Prostate gland (tissue), 2 donors: ENCODE measurements around the gene AMHR2. TPM values are rescaled to one million over a fixed set of nuclear protein-coding genes. Genes with fewer than 3 reads are reported as not detected.
"Not testable (repeated sequence)": the region's sequence is repeated elsewhere in the genome, so short reads cannot be mapped to it uniquely, and the experiment has no call there.

Source experiments
- DNase-seq: peaks from one replicate; pipeline ENCODE4 v3.0.0-alpha.2; 2019; ENCODE audit warnings: low spot score
- H3K27ac ChIP-seq, 2 donors: fragments of 200-600 bp; sonication (generic); 2 replicates each; pipeline ENCODE4 v1.5.1; 2017 to 2019
- H3K27me3 ChIP-seq: fragments of 200-600 bp; sonication (generic); replicated peaks from 2 replicates; pipeline ENCODE4 v1.5.1; 2019; ENCODE audit not compliant: insufficient read depth
- H3K36me3 ChIP-seq, 2 donors: fragments of 200-600 bp; sonication (generic); 1 replicate in 1 of 2; 2 replicates in 1 of 2; pipeline versions ENCODE4 v1.5.1 to v1.8.1; 2017 to 2019
- H3K4me1 ChIP-seq: fragments of 200-600 bp; sonication (generic); replicated peaks from 2 replicates; pipeline ENCODE4 v1.5.1; 2019
- H3K4me3 ChIP-seq, 2 donors: fragments of 200-600 bp; sonication (generic); 2 replicates each; pipeline ENCODE4 v1.5.1; 2017 to 2019
- H3K9me3 ChIP-seq: fragments of 200-600 bp; sonication (generic); 2 replicates; pipeline ENCODE4 v1.5.1; 2017
- POLR2A ChIP-seq: fragments of 450-650 bp; IDR thresholded peaks from one replicate; pipeline ENCODE4 v1.6.1; 2016; ENCODE audit warnings: antibody characterized with exemption, mild to moderate bottlenecking
- POLR2AphosphoS5 ChIP-seq: sonication (generic); formaldehyde crosslinking; IDR thresholded peaks from one replicate; pipeline ENCODE4 v1.6.1; 2017; ENCODE audit warnings: antibody characterized with exemption
- WGBS: methylation state at CpG from one replicate; pipeline ENCODE4 v1.1.5; 2018; 5-methylcytosine and 5-hydroxymethylcytosine counted together
- intact Hi-C: fragments of 100-400 bp; cut with DNase I; formaldehyde crosslinking; loops from one replicate; pipeline ENCODE4 v1.14.2; 2022
- total RNA-seq, 2 donors: library from RNA; depleted of rRNA; stranded (reverse); fragments of >200 nt; gene quantifications; one replicate each; pipeline ENCODE4 v1.1.0, GENCODE V29; 2016
- TF ChIP-seq, protein P1 (sequence below), 4 experiments: fragments of 200-600 bp in 2 of 4; fragments of 450-650 bp in 2 of 4; sonication (generic) in 2 of 4; IDR thresholded peaks; 1 replicate in 3 of 4; 2 replicates in 1 of 4; pipeline ENCODE4 v1.5.1; 2016 to 2019; ENCODE audit warnings: antibody characterized with exemption in 4 of 4, mild to moderate bottlenecking in 2 of 4, moderate library complexity in 2 of 4

Gene AMHR2
- total RNA-seq, 2 donors from 2014 or later, result 44.5 TPM; not detected in 1

DNA sequence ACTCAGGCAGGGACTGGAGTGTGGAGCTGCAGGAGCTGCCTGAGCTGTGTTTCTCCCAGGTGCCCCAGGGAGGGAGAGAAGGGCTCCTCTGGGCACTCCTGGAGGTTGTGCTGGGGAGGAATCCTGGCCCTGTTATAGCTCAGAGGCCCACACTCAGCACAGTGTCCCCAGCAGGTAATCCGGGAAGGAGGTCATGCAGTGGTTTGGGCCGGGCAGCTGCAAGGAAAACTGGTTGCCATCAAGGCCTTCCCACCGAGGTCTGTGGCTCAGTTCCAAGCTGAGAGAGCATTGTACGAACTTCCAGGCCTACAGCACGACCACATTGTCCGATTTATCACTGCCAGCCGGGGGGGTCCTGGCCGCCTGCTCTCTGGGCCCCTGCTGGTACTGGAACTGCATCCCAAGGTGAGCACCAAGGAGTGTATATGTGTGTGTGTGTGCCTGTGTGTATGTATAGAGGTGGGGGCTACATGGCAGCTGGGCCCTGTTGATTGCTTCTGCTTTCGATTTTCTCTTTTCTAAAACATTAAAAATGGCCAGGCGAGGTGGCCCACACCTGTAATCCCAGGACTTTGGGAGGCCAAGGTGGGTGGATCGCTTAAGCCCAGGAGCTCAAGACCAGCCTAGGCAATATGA lies 2.0 kb downstream of the AMHR2 start:
- Histone ChIP-seq H3K4me3 (no peak overlapping the region), H3K36me3 (no peaks in the 10 kb centered on the region), H3K27me3 (no peaks in the 10 kb centered on the region), H3K27ac (no peak overlapping the region), H3K9me3 (no peaks in the 10 kb centered on the region), H3K4me1 (no peaks in the 10 kb centered on the region)
- intact Hi-C loops, result no loop called here
- WGBS, result 79% methylated on average over 11 of the region's 11 CpGs
- TF ChIP-seq POLR2A, result no peak
- DNase-seq, result no peak

DNA sequence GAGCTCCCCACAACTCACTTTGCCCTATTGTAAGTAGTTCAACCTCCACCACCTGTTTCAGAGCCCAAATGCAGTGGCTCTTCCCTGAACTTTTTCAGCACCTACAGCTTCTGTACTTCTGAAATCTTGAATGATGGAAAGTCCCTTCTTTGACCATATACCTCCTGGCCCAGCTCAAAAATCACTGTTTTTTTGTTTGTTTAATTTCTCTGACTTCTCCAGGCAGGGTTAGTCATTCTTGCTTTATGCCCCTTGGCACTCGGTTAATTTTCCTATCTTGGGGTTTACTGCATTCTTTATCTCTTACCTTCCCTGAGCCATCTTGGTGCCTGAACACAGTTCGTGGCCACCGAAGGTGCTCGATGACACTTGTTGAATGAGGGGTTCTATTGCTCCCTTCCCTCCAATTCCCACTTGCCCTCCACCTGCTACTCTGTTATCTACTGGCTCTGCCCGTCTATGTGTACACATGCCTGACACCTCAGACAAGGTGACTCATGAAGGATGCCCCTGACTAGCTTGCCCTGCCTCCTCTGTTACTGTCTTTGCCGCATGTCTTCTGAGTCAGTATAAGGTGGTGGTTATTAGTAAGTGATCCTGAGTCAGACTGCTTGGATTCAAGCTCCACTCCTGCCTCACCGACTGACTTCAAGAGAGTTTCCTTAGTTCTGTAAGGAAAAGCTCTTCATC lies 4.4 kb downstream of the AMHR2 start:
- Histone ChIP-seq H3K27me3 (no peaks in the 10 kb centered on the region), H3K9me3 (no peaks in the 10 kb centered on the region), H3K4me1 (no peaks in the 10 kb centered on the region), H3K27ac (no peak overlapping the region), H3K36me3 (no peaks in the 10 kb centered on the region), H3K4me3 (no peak overlapping the region)
- no peak for DNase-seq
- intact Hi-C loops, result no loop called here
- 88% methylated on average over 7 of the region's 7 CpGs for WGBS
- TF ChIP-seq POLR2A (no peak), POLR2AphosphoS5 (no peak)
- TF ChIP-seq, protein P1, sequence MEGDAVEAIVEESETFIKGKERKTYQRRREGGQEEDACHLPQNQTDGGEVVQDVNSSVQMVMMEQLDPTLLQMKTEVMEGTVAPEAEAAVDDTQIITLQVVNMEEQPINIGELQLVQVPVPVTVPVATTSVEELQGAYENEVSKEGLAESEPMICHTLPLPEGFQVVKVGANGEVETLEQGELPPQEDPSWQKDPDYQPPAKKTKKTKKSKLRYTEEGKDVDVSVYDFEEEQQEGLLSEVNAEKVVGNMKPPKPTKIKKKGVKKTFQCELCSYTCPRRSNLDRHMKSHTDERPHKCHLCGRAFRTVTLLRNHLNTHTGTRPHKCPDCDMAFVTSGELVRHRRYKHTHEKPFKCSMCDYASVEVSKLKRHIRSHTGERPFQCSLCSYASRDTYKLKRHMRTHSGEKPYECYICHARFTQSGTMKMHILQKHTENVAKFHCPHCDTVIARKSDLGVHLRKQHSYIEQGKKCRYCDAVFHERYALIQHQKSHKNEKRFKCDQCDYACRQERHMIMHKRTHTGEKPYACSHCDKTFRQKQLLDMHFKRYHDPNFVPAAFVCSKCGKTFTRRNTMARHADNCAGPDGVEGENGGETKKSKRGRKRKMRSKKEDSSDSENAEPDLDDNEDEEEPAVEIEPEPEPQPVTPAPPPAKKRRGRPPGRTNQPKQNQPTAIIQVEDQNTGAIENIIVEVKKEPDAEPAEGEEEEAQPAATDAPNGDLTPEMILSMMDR (IDR thresholded peaks at IDR 0.05), result no peak

DNA sequence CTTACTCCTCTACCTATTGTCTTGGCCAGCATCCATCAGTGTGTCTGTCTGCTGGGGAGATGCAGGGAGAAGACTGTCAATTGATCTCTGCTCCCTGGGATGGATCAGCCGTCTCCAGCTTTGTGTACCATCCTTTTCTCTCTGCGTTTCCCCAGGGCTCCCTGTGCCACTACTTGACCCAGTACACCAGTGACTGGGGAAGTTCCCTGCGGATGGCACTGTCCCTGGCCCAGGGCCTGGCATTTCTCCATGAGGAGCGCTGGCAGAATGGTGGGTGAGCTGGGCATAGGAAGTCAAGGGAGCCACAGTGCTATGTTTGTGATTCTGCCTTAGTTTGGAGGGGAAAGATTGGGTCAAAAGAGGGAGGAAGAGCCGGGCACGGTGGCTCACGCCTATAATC lies 5.1 kb downstream of the AMHR2 start:
- no peaks in the 10 kb centered on the region for H3K27me3 ChIP-seq
- WGBS, result 86% methylated on average over 7 of the region's 7 CpGs
- DNase-seq, result no peak
- TF ChIP-seq POLR2AphosphoS5, result no peak
- TF ChIP-seq, protein P1 (IDR thresholded peaks at IDR 0.05), result no peak
- no peak for TF ChIP-seq POLR2A
- H3K4me1 ChIP-seq, result no peaks in the 10 kb centered on the region
- no peaks in the 10 kb centered on the region for H3K9me3 ChIP-seq
- intact Hi-C loops, result no loop called here
- no peak overlapping the region for H3K4me3 ChIP-seq
- no peaks in the 10 kb centered on the region for H3K36me3 ChIP-seq
- H3K27ac ChIP-seq, result no peak overlapping the region

DNA sequence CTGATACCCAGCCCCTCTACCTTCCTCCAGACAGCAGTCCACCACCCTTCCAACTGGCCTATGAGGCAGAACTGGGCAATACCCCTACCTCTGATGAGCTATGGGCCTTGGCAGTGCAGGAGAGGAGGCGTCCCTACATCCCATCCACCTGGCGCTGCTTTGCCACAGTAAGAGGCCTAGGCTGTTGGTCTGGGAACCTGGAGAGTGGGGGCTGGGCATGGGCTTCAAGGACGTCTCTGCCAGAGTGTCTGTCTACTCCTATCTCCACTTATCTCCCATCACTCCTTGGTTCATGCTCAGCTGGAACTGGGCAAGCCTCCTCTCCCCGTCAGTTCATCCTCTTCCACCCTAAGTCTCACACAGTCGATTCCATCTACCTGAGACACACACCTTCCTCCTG lies 6.5 kb downstream of the AMHR2 start:
- no peaks in the 10 kb centered on the region for H3K9me3 ChIP-seq
- no peak for DNase-seq
- H3K27me3 ChIP-seq, result no peaks in the 10 kb centered on the region
- no peaks in the 10 kb centered on the region for H3K36me3 ChIP-seq
- intact Hi-C loops, result no loop called here
- no peak for TF ChIP-seq POLR2AphosphoS5
- TF ChIP-seq, protein P1 (IDR thresholded peaks at IDR 0.05), result no peak
- TF ChIP-seq POLR2A, result no peak
- H3K4me3 ChIP-seq, result no peak overlapping the region
- no peak overlapping the region for H3K27ac ChIP-seq
- WGBS, result 84% methylated on average over 5 of the region's 5 CpGs
- no peaks in the 10 kb centered on the region for H3K4me1 ChIP-seq

DNA sequence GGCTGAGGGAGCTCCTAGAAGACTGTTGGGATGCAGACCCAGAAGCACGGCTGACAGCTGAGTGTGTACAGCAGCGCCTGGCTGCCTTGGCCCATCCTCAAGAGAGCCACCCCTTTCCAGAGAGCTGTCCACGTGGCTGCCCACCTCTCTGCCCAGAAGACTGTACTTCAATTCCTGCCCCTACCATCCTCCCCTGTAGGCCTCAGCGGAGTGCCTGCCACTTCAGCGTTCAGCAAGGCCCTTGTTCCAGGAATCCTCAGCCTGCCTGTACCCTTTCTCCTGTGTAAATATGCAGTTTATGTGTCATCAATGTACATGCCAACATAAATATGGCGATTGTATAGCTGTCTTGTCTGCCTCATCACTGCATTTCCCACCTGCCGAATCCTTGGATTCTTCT lies 7.5 kb downstream of the AMHR2 start:
- Histone ChIP-seq H3K4me3 (no peak overlapping the region), H3K36me3 (no peaks in the 10 kb centered on the region), H3K4me1 (no peaks in the 10 kb centered on the region), H3K27ac (no peak overlapping the region), H3K27me3 (no peaks in the 10 kb centered on the region), H3K9me3 (no peaks in the 10 kb centered on the region)
- TF ChIP-seq, protein P1 (IDR thresholded peaks at IDR 0.05), result no peak
- TF ChIP-seq POLR2A (no peak), POLR2AphosphoS5 (no peak)
- WGBS, result 67% methylated on average over 7 of the region's 7 CpGs
- no peak for DNase-seq
- intact Hi-C loops, result no loop called here

DNA sequence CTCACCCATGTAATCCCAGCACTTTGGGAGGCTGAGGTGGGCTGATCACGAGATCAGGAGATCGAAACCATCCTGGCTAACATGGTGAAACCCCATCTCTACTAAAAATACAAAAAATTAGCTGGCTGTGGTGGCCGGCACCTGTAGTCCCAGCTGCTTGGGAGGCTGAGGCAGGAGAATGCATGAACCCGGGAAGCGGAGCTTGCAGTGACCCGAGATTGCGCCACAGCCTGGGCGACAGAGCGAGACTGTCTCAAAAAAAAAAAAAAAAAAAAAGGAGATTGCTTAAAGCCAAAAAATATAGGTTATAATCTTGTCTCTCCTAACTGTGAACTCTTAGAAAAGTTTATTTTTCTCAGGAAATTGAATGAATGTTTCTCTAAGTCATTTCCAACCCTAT lies 11.7 kb downstream of the AMHR2 start:
- H3K4me1 ChIP-seq, DNase-seq, H3K36me3 ChIP-seq, H3K4me3 ChIP-seq, intact Hi-C loops, H3K9me3 ChIP-seq, H3K27ac ChIP-seq, H3K27me3 ChIP-seq: not testable (repeated sequence)
- WGBS, result 93% methylated on average over 9 of the region's 9 CpGs

DNA sequence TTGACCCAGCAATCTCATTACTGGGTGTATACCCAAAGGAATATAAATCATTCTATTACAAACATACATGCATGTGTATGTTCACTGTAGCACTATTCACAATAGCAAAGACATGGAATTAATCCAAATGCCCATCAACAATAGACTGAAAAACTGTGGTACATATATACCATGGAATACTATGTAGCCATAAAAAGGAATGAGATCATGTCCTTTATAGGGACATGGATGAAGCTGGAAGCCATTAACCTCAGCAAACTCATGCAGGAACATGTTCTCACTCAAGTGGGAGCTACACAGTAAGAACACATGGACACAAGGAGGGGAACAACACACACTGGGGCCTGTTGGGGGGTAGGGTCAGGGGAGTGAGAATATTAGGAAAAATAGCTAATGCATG lies 15.9 kb downstream of the AMHR2 start:
- H3K27me3 ChIP-seq, DNase-seq, H3K27ac ChIP-seq, H3K4me1 ChIP-seq, H3K4me3 ChIP-seq, intact Hi-C loops, H3K9me3 ChIP-seq, H3K36me3 ChIP-seq: not testable (repeated sequence)
